C4-2B (cell line): ENCODE results near the gene UBE2F.

Source experiments
- CTCF ChIP-seq: fragments of 450-650 bp; conservative IDR thresholded peaks from 2 replicates; pipeline ENCODE4 v1.5.1; 2017; ENCODE audit warnings: mild to moderate bottlenecking
- ZFX ChIP-seq: fragments of 450-650 bp; IDR thresholded peaks from 2 replicates; pipeline ENCODE4 v1.6.1; 2017

- TF ChIP-seq CTCF, result no peak
- TF ChIP-seq ZFX, result no peak
Observed at GRCh38 chr2:238053191-238053776, 86.5 kb downstream of the UBE2F start.
